ENCODE measurements around the gene CALML4.
"Not testable (repeated sequence)": the region's sequence is repeated elsewhere in the genome, so short reads cannot be mapped to it uniquely, and the experiment has no call there.

Gene CALML4

DNA sequence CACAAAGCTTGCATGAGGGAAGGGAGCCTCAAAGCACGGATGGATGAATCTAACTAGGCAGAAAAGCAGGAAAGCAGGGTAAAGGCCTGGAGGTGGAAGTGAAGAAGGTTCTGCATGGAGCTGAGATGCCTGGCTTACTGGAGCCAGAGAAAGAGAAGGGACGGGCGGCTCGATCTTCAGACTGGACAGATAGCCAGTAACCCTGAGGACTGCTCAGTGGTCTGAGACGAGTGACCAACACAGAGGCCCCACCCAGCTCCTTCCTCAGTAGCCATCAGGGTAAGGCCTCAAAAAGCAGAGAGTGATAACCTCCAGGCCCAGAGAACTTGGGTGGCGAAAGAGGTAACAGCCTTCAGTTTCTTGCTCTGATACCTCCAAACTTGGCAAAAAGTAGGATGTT is 18.0 kb upstream of the CALML4 start:
- TF ChIP-seq TSHZ2 (CRISPR knock-in tag; IDR thresholded peaks at IDR 0.05) (no peak), ZNF565 (CRISPR knock-in tag; conservative IDR thresholded peaks at IDR 0.05; ENCODE audit: low read depth) (no peak), CREB5 (CRISPR knock-in tag; IDR thresholded peaks at IDR 0.05; ENCODE audit: low read depth) (no peak), ZC3H10 (CRISPR knock-in tag; IDR thresholded peaks at IDR 0.05) (no peak), OSR1 (CRISPR knock-in tag; IDR thresholded peaks at IDR 0.05) (no peak), ZFP3 (CRISPR knock-in tag; IDR thresholded peaks at IDR 0.05) (no peak), BACH2 (CRISPR knock-in tag; IDR thresholded peaks at IDR 0.05; ENCODE audit: borderline replicate concordance) (no peak), PPARA (CRISPR knock-in tag; IDR thresholded peaks at IDR 0.05; ENCODE audit: borderline replicate concordance) (no peak), TOX (CRISPR knock-in tag; IDR thresholded peaks at IDR 0.05; ENCODE audit: borderline replicate concordance) (no peak), ESRRG (CRISPR knock-in tag; IDR thresholded peaks at IDR 0.05) (no peak), ZFP30 (CRISPR knock-in tag; IDR thresholded peaks at IDR 0.05) (no peak), ZNF70 (CRISPR knock-in tag; IDR thresholded peaks at IDR 0.05) (no peak), ISL1 (CRISPR knock-in tag; IDR thresholded peaks at IDR 0.05) (no peak), SNAI2 (CRISPR knock-in tag; IDR thresholded peaks at IDR 0.05) (no peak), ZNF8 (CRISPR knock-in tag; IDR thresholded peaks at IDR 0.05) (no peak), TCF4 (CRISPR knock-in tag; IDR thresholded peaks at IDR 0.05; ENCODE audit: borderline replicate concordance) (no peak)
- TF ChIP-seq, protein P1, sequence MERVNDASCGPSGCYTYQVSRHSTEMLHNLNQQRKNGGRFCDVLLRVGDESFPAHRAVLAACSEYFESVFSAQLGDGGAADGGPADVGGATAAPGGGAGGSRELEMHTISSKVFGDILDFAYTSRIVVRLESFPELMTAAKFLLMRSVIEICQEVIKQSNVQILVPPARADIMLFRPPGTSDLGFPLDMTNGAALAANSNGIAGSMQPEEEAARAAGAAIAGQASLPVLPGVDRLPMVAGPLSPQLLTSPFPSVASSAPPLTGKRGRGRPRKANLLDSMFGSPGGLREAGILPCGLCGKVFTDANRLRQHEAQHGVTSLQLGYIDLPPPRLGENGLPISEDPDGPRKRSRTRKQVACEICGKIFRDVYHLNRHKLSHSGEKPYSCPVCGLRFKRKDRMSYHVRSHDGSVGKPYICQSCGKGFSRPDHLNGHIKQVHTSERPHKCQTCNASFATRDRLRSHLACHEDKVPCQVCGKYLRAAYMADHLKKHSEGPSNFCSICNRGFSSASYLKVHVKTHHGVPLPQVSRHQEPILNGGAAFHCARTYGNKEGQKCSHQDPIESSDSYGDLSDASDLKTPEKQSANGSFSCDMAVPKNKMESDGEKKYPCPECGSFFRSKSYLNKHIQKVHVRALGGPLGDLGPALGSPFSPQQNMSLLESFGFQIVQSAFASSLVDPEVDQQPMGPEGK (CRISPR knock-in tag; IDR thresholded peaks at IDR 0.05; ENCODE audit: borderline replicate concordance): no peak
- TF ChIP-seq, protein P2, sequence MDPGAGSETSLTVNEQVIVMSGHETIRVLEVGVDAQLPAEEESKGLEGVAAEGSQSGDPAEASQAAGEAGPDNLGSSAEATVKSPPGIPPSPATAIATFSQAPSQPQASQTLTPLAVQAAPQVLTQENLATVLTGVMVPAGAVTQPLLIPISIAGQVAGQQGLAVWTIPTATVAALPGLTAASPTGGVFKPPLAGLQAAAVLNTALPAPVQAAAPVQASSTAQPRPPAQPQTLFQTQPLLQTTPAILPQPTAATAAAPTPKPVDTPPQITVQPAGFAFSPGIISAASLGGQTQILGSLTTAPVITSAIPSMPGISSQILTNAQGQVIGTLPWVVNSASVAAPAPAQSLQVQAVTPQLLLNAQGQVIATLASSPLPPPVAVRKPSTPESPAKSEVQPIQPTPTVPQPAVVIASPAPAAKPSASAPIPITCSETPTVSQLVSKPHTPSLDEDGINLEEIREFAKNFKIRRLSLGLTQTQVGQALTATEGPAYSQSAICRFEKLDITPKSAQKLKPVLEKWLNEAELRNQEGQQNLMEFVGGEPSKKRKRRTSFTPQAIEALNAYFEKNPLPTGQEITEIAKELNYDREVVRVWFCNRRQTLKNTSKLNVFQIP (CRISPR knock-in tag; IDR thresholded peaks at IDR 0.05; ENCODE audit: borderline replicate concordance, low read depth): no peak
- no peak for ATAC-seq

- not testable (repeated sequence) for ATAC-seq
These were observed 17.3 kb upstream of the CALML4 start for GRCh38 chr15:68222432-68222743.

- not testable (repeated sequence) for ATAC-seq
These were observed 16.6 kb upstream of the CALML4 start for GRCh38 chr15:68221530-68222431.

GRCh38 chr15:68220967-68221366 is 15.8 kb upstream of the CALML4 start:
- no peak for ATAC-seq
- TF ChIP-seq CSRNP3 (CRISPR knock-in tag; IDR thresholded peaks at IDR 0.05) (no peak), OSR1 (CRISPR knock-in tag; IDR thresholded peaks at IDR 0.05) (no peak), ISL1 (CRISPR knock-in tag; IDR thresholded peaks at IDR 0.05) (no peak), ARNTL (CRISPR knock-in tag; IDR thresholded peaks at IDR 0.05; ENCODE audit: borderline replicate concordance, low read depth) (no peak), BACH2 (CRISPR knock-in tag; IDR thresholded peaks at IDR 0.05; ENCODE audit: borderline replicate concordance) (no peak), PPARA (CRISPR knock-in tag; IDR thresholded peaks at IDR 0.05; ENCODE audit: borderline replicate concordance) (no peak), TSHZ2 (CRISPR knock-in tag; IDR thresholded peaks at IDR 0.05) (no peak), ZFP30 (CRISPR knock-in tag; IDR thresholded peaks at IDR 0.05) (no peak), ZNF565 (CRISPR knock-in tag; conservative IDR thresholded peaks at IDR 0.05; ENCODE audit: low read depth) (no peak), SNAI2 (CRISPR knock-in tag; IDR thresholded peaks at IDR 0.05) (no peak), ZFP3 (CRISPR knock-in tag; IDR thresholded peaks at IDR 0.05) (no peak), RARB (CRISPR knock-in tag; IDR thresholded peaks at IDR 0.05) (no peak), ZNF70 (CRISPR knock-in tag; IDR thresholded peaks at IDR 0.05) (no peak)
- TF ChIP-seq, protein P2 (CRISPR knock-in tag; IDR thresholded peaks at IDR 0.05; ENCODE audit: borderline replicate concordance, low read depth): no peak

Data from SK-N-SH treated with all-trans-retinoic acid at 6 μM for 48 hours (cell line).